A204.1 (cell line): Measurements from ENCODE around the gene PREX1.
"Not testable (repeated sequence)": the region's sequence is repeated elsewhere in the genome, so short reads cannot be mapped to it uniquely, and the experiment has no call there.

ENCODE experiments used
- FAIRE-seq: peaks from 2 replicates; lab custom pipeline; 2012; peaks lifted over from hg19 to GRCh38; lab: Jason Lieb, UNC

The PREX1 gene

DNA sequence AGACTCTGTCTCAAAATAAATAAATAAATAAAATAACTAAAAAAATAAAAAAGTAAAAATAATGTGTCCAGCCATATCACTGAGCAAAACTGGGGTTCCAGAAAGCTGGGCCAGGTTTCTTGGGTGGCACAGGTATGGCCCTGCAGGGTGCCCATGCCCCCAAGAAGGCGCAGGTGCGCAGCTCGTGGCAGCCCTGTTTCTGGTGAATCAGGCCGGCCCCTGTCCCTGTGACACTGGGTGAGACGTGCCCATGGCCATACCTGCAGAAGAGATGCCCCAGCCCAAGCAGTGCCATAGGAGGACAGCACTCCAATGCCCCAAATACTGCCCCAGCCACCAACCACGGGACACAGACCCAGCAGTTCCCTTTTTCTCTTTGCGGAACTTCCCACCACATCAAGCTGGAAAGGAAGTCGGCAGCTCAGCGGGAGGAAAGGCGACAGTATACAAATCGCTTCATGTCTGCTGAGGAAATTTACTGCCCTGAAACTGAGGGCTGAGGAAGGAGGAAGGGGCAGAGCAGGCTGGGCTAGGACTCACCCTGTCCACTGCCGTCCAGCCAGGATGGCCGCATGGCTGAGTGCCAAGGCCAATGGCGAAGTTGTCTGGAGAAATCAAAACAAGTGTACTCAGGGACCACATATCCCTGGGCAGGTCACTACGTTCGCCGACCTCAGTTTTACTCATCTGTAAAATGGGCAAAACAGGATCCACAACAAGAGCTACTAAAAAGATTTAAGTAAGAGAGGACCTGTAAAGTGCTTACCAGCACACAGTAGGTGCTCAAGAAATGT, 55.4 kb downstream of the PREX1 start:
- FAIRE-seq: no peak

DNA sequence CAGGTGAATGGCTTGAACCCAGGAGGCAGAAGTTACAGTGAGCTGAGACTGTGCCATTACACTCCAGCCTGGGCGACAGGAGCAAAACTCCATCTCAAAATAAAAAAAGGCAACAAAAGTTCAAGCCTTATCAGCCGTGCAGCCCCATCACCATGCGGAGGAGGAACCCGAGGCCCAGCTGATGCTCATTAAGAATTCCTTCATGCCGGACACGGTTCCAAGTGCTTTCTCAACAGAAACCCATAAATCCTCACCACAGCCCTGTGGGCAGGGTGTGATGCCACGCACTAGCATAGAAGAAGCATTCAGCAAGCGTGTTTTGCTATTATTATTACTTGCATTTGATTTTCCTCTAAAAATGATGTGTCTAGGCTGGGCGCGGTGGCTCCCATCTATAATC, 56.3 kb downstream of the PREX1 start:
- no peak for FAIRE-seq

DNA sequence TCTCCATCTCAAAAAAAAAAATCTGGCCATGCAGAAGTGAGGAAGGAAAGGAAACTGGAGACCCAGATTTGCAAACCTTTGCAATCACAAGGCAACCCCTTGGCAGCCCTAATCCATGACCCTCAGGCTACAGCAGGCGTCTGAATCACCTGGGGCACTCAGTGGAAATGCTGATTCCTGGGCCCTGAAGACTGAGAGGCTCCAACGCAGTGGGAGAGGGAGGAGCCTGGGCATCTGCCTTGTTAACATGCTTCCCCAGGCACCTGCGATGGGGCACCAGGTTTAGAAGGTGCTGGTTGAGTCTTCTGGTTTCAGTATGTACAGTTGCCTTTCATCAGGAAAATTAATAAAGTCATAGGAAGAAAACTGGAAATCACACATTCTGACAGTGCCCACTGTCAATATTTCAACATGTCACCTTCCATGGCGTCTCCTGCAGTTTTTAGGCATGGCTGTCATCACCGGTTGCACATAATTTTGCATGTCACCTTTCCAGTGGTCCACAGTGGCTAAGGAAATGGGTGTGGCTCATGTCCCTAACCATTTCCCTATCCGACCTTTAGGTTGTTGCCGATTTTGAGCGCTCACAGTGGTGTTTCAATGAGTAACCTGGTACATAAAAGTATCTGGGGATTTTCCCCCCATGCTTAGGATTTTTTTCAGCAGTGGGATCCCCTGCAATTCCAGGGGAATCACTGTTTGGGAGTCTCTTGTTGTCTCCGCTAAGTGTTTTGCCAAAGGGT, 56.9 kb downstream of the PREX1 start:
- no peak for FAIRE-seq

DNA sequence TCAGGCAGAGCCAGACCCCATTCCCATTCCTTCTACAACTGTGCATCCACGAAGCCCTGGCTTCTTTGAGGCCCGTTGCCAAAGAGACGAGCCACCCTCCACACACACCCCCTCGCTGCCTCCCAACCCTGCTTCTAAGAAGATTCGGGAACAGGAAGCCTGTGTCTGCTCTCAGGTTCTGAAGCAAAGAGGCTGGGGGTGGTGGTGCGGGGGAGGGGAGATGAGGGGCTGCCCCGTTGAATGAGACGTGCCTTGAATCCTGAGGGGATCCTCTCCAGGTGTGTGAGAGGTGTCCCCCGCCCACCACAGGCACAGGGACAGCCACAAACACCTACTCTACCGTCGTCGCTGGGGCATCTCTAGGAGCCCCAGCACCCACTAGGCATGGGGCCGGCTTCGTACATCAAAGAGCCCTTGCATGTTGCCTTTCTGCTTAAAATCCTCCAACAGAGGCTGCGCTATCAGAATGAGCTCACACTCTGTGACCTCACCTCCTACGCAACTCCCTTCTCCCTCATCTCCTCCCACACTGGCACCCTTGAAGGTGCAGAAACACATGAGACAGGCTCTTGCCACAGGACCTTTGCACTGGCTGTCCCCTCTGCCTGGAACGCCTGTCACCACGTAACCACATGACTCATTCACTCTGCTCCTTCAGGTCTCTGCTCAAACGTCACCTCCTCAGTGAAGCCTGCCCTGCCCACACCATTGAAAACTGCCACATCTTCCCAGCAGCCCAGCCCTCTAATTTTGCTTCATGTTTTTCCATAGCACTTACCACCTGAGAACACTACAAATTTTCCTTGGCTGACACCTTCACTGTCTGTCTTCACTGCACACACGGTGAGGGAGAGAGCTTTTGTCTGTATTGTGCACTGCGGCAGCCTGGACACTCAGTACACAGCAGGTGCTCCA, 58.5 kb downstream of the PREX1 start:
- no peak for FAIRE-seq

DNA sequence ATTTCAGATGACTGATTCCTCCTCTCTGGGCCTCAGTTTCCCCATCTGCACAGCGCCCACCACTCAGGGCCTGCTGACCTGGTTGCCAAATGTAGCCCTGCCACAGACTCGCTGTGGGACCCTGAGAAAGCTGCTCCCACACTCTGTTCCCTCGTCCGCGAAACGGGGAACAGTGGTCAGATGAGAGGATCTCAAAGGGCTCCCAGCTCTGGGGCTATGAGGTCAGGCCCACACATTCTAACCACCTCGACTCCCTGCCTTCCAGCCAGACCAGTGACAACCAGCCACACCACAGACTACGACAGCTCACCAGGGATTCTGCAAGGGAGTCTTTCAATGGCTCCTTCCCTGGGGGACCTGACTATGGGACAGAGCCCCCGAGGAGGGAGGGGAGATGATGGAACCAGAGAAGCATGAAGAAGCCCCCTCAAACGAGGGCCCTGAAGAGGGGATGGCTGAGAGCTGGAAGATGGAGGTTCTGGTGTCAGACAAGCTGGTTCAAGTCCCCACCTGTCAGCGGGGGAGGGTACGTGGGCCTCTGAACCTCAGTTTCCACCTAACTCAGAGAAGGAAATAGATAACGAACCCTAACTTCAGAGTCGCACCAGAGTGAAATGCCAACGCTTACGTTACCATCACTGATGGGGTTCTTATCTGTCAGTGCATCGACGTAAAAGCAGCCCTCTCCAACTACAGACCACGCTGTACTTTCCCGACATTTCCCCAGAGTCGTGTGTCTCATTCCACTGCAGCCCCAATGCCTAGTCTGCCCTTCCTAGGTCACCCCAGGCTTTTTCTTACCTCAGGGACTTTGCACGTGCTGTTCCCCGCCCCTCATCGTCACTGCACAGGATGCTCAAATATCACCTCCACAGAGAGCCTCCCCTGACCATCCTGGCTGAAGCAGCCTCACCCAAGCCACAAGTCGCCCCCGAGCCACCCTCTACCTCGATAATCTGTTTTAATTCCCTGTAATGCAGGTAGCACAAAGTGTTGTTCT, 60.5 kb downstream of the PREX1 start:
- FAIRE-seq: no peak

DNA sequence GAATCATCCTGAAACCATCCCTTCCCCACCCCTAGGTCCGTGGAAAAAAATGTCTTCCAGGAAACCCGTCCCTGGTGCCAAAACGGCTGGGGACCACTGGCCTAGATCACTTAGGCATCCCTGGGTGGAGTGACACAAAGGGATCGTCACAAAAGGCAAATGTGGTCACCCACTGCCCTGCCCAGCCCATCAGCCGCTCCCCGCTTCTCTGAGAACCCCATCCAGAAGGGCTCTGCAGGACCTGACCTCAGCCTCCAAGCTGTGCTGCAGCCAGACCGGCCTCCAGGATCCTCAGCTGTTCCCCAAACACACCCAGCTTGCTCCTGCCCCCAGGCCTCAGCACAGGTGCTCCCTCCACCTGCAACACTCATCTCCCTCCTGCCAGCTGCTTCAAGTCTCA, 61.6 kb downstream of the PREX1 start:
- no peak for FAIRE-seq

DNA sequence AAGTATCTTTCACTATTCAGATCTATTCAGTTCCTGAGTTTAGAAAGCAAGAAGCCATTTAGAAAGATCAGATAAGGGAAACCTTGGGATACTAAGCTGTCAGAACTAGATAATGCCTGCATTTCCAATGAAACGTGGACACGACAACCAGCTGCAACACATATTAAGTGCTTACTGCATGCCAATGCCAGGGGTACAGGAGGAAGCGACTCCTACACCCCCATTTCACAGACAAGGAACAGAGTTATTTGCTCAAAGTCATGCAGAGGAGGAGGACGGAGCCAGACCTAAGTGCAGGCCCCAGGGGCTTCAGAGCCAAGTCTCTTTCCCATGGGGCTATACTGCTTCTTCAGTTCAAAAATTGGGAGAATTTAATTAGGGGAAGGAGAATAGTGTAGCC, 62.4 kb downstream of the PREX1 start:
- FAIRE-seq: no peak

DNA sequence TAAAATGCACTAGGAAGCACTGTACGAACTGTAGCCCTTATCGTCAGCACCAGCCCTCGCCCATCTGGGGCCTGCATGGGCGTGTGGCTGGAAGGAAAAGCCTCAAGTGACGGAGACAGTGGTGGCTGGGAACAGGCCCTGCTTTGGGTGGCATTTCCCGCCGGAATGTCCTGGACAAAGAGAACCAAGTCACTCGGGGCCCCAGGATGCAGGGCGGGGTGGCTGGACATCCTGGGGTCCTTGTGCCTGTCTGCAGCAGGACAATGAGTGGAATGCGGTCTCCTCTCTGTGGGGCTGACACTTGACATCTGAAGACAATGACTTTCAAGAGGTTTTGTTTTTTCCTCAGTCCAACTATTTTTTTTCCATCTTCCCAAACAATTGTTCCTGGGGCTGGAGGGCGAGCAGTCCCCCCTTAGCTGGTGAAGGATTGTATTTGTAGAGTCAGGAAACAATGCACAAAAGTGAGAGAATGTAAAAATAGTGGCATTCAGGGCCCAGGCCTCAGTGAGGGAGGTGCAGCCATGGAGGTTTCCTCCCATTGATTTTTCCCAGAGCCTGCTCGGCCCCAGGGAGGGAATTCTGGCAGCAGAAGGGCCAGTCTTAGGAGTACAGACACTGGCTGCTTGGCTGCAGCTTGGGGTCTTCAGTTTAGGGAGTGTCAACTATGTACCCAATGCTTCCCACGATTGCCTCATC, 64.4 kb downstream of the PREX1 start:
- FAIRE-seq: no peak

DNA sequence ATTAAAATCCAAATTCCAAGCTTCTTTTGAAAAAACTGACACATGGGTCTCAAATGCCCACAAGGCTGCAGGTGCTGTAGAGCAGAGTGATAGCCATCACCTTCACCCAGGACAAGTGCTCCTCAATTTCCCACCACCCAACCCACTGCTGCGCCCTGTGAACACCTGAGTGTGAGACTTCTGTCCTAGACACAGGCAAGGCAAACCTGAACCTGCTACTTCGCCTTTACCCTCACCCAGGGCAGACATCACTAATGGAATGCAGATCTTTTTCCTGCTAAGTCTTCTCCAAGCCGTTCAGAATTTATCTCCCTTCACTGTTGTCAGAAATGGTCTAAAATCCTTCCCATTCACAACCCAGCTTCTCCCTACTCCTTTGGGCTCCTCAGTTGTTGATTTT, 65.9 kb downstream of the PREX1 start:
- FAIRE-seq: no peak

DNA sequence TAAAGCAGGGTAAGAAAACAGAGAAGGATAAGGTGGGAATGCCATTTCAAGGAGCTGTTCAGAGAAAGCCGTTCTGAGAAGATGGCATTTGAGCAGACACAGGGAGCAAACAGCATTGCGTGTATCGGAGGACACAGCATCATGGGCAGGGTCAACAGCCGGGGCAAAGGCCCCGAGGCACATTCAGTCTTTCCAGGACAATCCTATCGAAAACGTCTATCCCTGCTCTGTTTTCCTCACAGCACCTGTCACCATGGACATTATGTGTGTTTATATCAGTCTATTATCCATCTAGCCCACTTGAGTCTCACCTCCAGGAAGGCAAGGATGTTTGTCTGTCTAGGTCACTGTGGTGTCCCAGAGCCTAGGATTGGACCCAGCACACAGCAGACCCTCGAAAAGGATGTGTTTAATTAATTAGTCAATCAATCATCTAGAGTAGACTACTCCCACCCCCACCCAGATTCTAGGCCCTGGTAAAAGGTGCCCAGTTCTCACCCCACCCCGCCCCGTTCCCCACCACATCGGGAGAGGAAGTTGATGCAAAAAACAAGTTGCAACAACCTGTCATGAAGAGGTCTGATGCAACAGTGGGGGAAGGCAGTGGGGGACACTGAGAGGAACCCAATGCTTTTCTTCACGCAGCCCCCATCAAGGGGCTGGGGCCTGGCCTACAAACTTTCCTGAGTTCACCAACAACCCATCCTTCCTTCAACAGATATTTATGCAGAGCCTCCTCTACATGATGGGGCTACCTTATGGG, 66.6 kb downstream of the PREX1 start:
- FAIRE-seq: no peak

DNA sequence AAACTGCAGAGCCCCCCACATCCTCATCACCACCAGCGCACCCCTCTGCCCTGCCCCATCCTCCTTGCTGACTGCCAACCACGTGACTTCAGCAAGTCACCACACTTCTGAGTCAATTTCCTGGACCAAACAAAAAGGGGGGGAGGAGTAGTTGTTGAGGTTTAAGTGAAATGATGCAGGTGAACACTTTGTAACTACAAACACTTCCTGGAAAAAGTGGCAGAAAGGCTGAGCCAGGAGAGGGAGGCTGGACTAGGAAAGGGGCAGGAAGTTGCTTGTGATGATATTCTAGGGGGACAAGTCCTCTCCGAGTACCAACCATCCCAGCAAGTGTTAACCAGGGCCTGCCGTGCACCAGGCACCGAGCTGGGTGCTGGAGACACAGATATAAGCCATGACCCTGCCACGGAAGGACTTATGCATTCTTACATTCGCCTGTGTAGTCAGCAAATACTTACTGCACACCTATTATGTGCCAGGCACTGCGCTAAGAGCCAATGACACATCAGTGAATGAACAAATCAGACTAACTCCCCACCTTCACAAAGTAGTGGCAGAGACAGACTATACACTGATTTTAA, 67.3 kb downstream of the PREX1 start:
- FAIRE-seq: no peak

DNA sequence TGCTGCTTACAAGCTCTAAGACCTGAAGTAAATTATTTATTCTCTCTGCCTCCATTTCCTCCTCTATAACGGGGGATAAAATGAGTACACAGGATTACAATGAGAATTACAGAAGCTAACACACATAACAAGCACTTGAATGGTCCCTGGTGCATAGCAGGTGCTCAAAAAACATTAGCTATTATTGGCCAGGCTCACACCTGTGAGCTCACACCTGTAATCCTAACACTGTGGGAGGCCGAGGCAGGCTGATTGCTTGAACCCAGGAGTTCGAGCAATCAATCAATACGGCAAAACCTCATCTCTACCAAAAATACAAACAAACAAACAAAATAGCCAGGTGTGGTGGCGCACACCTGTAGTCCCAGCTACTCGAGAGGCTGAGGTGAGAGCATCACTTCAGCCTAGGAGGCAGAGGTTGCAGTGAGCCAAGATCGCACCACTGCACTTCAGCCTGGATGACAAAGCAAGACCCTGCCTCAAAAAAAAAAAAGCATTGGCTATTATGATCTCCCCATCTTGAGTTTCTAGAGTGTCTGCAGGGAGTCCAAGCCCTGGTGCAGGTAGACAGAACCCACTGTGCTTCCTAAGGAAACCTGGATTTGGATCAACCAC, 68.1 kb downstream of the PREX1 start:
- no peak for FAIRE-seq

DNA sequence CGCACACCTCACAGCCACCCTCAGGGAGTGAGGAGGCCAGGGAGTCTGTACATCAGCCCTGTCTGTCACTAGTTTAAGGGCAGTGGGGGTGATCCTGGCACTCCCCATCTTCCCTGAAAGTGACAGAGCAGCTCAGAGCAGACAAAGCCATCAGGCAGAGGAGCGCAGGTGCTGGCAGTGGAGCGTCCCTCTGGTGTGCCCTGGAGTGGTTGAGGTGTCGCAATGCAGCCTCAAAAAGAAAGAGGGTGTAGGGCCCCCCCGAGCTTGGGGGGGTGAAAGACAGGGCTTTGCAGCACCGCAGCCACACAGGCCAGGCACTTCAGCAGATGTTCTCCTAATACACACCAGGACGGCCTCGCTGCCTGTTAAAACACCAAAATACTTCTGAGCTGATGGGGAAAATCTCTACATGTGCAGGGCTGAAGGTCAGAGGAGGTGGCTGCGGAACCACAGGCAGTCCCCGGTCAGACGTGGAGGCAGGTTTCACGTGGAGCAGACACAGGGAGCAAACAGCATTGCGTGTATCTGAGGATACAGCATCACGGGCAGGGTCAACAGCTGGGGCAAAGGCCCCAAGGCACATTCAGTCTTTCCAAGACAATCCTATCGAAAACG, 69.5 kb downstream of the PREX1 start:
- FAIRE-seq: no peak

DNA sequence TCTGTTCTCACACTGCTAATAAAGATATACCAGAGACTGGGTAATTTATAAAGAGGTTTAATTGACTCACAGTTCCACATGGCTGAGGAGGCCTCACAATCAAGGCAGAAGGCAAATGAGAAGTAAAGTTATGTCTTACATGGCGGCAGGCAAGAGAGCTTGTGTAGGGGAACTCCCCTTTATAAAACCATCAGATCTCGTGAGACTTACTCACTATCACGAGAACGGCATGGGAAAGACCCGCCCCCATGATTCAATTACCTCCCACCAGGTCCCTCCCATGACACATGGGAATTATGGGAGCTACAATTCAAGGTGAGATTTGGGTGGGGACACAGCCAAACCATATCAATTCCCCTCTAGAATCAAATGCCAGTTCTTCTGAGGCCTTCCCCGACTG, 71.0 kb downstream of the PREX1 start:
- FAIRE-seq: not testable (repeated sequence)

DNA sequence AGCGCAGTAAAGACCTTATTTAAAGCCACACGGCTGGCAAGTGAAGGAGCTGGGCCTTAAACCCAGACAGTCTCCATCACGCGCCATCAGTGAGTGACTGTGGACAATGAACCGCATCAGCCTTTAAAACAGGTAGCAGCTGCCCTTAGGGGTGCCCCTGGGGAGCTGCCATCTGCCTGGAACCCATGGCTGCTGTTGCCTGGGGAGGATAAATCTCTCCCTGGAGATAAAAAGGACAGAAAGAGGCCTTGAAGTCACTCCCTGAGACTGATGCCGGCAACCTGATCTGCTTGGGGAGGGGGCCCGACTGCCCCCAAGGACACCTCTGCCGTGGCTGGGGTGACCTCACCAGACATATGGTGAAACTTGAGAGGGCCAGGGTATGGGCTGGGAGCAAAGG, 73.5 kb downstream of the PREX1 start:
- FAIRE-seq: no peak

DNA sequence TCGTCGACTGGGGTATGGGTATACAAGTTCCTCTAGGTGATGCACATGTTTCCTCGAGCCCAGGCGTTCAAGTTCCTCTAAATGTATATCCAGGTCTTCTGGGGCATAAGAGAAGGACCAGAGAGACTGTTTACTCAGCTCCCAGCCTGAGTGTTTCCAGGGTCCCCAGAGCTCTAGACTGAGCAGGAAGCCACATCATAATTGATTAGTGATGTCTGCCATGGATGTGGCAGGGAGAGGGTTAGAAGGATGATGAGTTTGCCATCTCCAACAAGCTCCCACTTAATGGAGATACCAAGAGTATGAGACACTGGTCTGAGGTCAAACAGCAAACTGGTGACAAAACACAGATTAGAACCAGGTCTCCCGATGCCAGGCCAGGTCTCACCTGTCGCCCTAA, 74.8 kb downstream of the PREX1 start:
- no peak for FAIRE-seq

DNA sequence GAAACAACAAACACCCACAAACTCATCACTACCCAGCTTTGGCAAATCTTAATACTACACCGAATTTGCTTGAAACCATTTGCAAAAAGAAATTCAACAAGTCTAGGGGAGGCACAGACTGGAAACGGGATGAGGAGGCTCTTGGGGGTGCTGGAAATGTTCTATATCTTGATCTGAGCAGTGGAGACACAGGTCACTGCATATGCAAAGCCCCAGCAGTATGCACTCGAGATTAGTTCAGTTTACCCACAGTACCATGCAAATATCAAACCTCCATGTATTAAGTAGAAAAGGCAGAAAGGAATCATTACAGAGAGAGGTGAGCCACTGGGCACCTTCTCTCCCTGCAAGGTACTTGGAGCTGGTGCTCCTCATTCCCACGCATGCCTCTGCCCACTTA, 75.9 kb downstream of the PREX1 start:
- no peak for FAIRE-seq

DNA sequence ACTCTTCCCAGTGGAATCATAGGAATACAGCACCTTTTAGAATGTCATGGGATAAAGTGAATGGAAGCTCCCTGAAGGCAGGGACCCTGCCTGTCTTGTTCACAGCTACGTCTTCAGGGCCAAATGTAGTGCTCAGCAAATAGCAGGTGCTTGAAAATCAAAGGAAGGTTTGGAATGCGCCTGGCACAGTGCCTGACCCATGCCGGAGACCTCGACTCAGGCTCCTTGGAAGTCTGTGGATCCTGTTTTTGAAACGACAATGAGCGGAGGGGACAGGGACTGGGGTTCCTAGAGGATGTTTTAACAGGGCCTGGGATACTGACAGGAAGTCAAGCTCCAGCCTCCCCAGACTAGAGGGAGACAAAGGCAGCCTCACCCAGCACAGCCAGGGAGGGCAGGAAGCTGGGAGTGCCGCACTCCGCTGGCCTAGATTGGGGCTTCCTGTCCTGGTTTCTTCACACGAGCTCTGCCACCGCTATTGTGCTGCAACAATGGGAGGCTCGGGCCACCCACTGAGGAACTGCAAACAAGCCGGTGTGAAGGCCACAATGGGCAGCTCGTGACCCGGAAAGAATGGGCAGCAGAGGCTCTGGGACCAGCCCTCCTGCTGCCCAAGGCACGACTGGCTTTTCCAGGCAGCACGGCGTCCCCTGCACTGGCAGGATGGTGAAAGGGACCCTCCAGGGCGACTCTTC, 76.7 kb downstream of the PREX1 start:
- no peak for FAIRE-seq
